Nephron progenitor cell (in vitro differentiated cells): ENCODE data around the gene PTCD2.

Experiments used
- DNase-seq: peaks from one replicate; pipeline ENCODE4 v3.0.0; 2021
- H3K27ac Mint-ChIP-seq: 2 replicates; pipeline ENCODE4 v1.8.0; 2021; ENCODE audit warnings: mild to moderate bottlenecking, moderate library complexity, mixed read lengths
- H3K27me3 Mint-ChIP-seq: 2 replicates; pipeline ENCODE4 v1.8.0; 2021; ENCODE audit warnings: mild to moderate bottlenecking, low read depth, mixed read lengths; ENCODE audit not compliant: poor library complexity
- H3K36me3 Mint-ChIP-seq: 2 replicates; pipeline ENCODE4 v1.8.0; 2021; ENCODE audit warnings: low read depth, mixed read lengths
- H3K4me1 Mint-ChIP-seq: 2 replicates; pipeline ENCODE4 v1.8.0; 2021; ENCODE audit warnings: mixed read lengths
- H3K4me3 Mint-ChIP-seq: 2 replicates; pipeline ENCODE4 v1.8.0; 2021; ENCODE audit warnings: mild to moderate bottlenecking, moderate library complexity, mixed read lengths
- H3K9me3 Mint-ChIP-seq: 2 replicates; pipeline ENCODE4 v1.8.0; 2021; ENCODE audit warnings: mild to moderate bottlenecking, moderate library complexity, mixed read lengths
- CTCF ChIP-seq: fragments of 200-600 bp; sonication (generic); IDR thresholded peaks from 2 replicates; pipeline ENCODE4 v1.5.0; 2021; ENCODE audit warnings: antibody characterized with exemption

The PTCD2 gene

GRCh38 chr5:72379936-72380335 lies 59.8 kb downstream of the PTCD2 start:
- H3K27me3 Mint-ChIP-seq, result peaks cover 9% of the 10 kb centered on the region
- DNase-seq, result no peak
- H3K27ac Mint-ChIP-seq, result no peak overlapping the region
- H3K4me3 Mint-ChIP-seq, result no peak overlapping the region
- H3K36me3 Mint-ChIP-seq, result no peaks in the 10 kb centered on the region
- H3K9me3 Mint-ChIP-seq, result no peaks in the 10 kb centered on the region
- TF ChIP-seq CTCF, result no peak
- H3K4me1 Mint-ChIP-seq, result peaks cover 17% of the 10 kb centered on the region

GRCh38 chr5:72380492-72381274 lies 60.5 kb downstream of the PTCD2 start:
- H3K27ac Mint-ChIP-seq, result no peak overlapping the region
- H3K4me3 Mint-ChIP-seq, result no peak overlapping the region
- no peaks in the 10 kb centered on the region for H3K36me3 Mint-ChIP-seq
- peaks cover 17% of the 10 kb centered on the region for H3K4me1 Mint-ChIP-seq
- H3K9me3 Mint-ChIP-seq, result no peaks in the 10 kb centered on the region
- H3K27me3 Mint-ChIP-seq, result peaks cover 4% of the 10 kb centered on the region
- TF ChIP-seq CTCF, result no peak
- no peak for DNase-seq

- no peak for DNase-seq
- H3K27ac Mint-ChIP-seq, result no peak overlapping the region
- TF ChIP-seq CTCF, result no peak
- H3K9me3 Mint-ChIP-seq, result no peaks in the 10 kb centered on the region
- H3K36me3 Mint-ChIP-seq, result no peaks in the 10 kb centered on the region
- peaks cover 3% of the 10 kb centered on the region for H3K27me3 Mint-ChIP-seq
- H3K4me3 Mint-ChIP-seq, result no peak overlapping the region
- peaks cover 12% of the 10 kb centered on the region for H3K4me1 Mint-ChIP-seq
Observed at GRCh38 chr5:72383280-72383679, 63.1 kb downstream of the PTCD2 start.

- H3K9me3 Mint-ChIP-seq, result no peaks in the 10 kb centered on the region
- H3K4me3 Mint-ChIP-seq, result no peak overlapping the region
- no peak for TF ChIP-seq CTCF
- peaks cover 3% of the 10 kb centered on the region for H3K27me3 Mint-ChIP-seq
- H3K27ac Mint-ChIP-seq, result no peak overlapping the region
- H3K4me1 Mint-ChIP-seq, result peaks cover 12% of the 10 kb centered on the region
- no peak for DNase-seq
- no peaks in the 10 kb centered on the region for H3K36me3 Mint-ChIP-seq
Observed at GRCh38 chr5:72383726-72384125, 63.6 kb downstream of the PTCD2 start.

- peaks cover 3% of the 10 kb centered on the region for H3K27me3 Mint-ChIP-seq
- H3K36me3 Mint-ChIP-seq, result no peaks in the 10 kb centered on the region
- TF ChIP-seq CTCF, result no peak
- no peak overlapping the region for H3K27ac Mint-ChIP-seq
- no peak overlapping the region for H3K4me3 Mint-ChIP-seq
- H3K4me1 Mint-ChIP-seq, result no peaks in the 10 kb centered on the region
- no peaks in the 10 kb centered on the region for H3K9me3 Mint-ChIP-seq
- DNase-seq, result no peak
Observed at GRCh38 chr5:72386639-72387038, 66.5 kb downstream of the PTCD2 start.

GRCh38 chr5:72387985-72388384 lies 67.8 kb downstream of the PTCD2 start:
- peaks cover 3% of the 10 kb centered on the region for H3K27me3 Mint-ChIP-seq
- no peak for TF ChIP-seq CTCF
- H3K4me1 Mint-ChIP-seq, result no peaks in the 10 kb centered on the region
- no peak overlapping the region for H3K4me3 Mint-ChIP-seq
- no peaks in the 10 kb centered on the region for H3K9me3 Mint-ChIP-seq
- no peak for DNase-seq
- H3K36me3 Mint-ChIP-seq, result no peaks in the 10 kb centered on the region
- H3K27ac Mint-ChIP-seq, result no peak overlapping the region
